CD14-positive monocyte (primary cell): Measurements from ENCODE around the gene RPP14. TPM values are rescaled to one million over a fixed set of nuclear protein-coding genes. Genes with fewer than 3 reads are reported as not detected.

Experiments used
- DNase-seq, 3 donors: peaks; one replicate each; pipeline ENCODE4 v3.0.0-alpha.2; 2011 to 2022
- H2AFZ ChIP-seq: 2 replicates; pipeline ENCODE4 v1.6.0; 2012; ENCODE audit warnings: mild to moderate bottlenecking, low read depth, low read length, inconsistent platforms; ENCODE audit not compliant: insufficient read depth, poor library complexity, severe bottlenecking
- H3K27ac ChIP-seq, 2 donors: 1 replicate in 1 of 2; 2 replicates in 1 of 2; pipeline ENCODE4 v1.5.1; 2012 to 2013; ENCODE audit warnings: low read length in 2 of 2, control low read depth in 1 of 2, inconsistent platforms in 1 of 2, low read depth in 1 of 2, mild to moderate bottlenecking in 1 of 2
- H3K27me3 ChIP-seq, 2 donors: one replicate each; pipeline versions ENCODE4 v1.6.0 to v1.6.1; 2011 to 2013; ENCODE audit warnings: low read length in 2 of 2; ENCODE audit not compliant: control insufficient read depth in 2 of 2, insufficient read depth in 2 of 2
- H3K36me3 ChIP-seq, 2 donors: replicated peaks in 1 of 2; 1 replicate in 1 of 2; 2 replicates in 1 of 2; pipeline versions ENCODE4 v1.5.1 to v1.6.1; 2012 to 2013; ENCODE audit warnings: low read length in 2 of 2, control low read depth in 1 of 2, inconsistent platforms in 1 of 2, mild to moderate bottlenecking in 1 of 2; ENCODE audit not compliant: insufficient read depth in 2 of 2, control insufficient read depth in 1 of 2
- H3K4me1 ChIP-seq, 2 donors: 1 replicate in 1 of 2; 2 replicates in 1 of 2; pipeline versions ENCODE4 v1.5.1 to v1.6.1; 2012 to 2013; ENCODE audit warnings: low read length in 2 of 2, control low read depth in 1 of 2, inconsistent platforms in 1 of 2, mild to moderate bottlenecking in 1 of 2, moderate library complexity in 1 of 2; ENCODE audit not compliant: insufficient read depth in 2 of 2, control insufficient read depth in 1 of 2
- H3K4me2 ChIP-seq: replicated peaks from 2 replicates; pipeline ENCODE3; 2012; ENCODE audit warnings: low read length, moderate library complexity, mild to moderate bottlenecking; ENCODE audit not compliant: poor library complexity, severe bottlenecking; ENCODE audit errors: extremely low read depth
- H3K4me3 ChIP-seq, 3 experiments: fragments of 200-600 bp in 1 of 3; sonication (generic) in 1 of 3; replicated peaks in 1 of 3; 1 replicate in 2 of 3; 2 replicates in 1 of 3; pipeline ENCODE4 v1.5.1; 2011 to 2013; ENCODE audit warnings: low read length in 3 of 3, mild to moderate bottlenecking in 3 of 3, control low read depth in 2 of 3, low read depth in 2 of 3, inconsistent platforms in 1 of 3, moderate library complexity in 1 of 3
- H3K79me2 ChIP-seq: 2 replicates; pipeline ENCODE4 v1.6.0; 2012; ENCODE audit warnings: mild to moderate bottlenecking, control low read depth, inconsistent platforms, low read length, moderate library complexity; ENCODE audit not compliant: insufficient read depth
- H3K9ac ChIP-seq: 2 replicates; pipeline ENCODE4 v1.6.0; 2017; ENCODE audit warnings: low read length, mild to moderate bottlenecking; ENCODE audit not compliant: insufficient read depth, poor library complexity, severe bottlenecking
- H3K9me3 ChIP-seq, 2 donors: replicated peaks in 1 of 2; 1 replicate in 1 of 2; 2 replicates in 1 of 2; pipeline versions ENCODE4 v1.5.1 to v1.6.1; 2012 to 2013; ENCODE audit warnings: low read length in 2 of 2, control low read depth in 1 of 2; ENCODE audit not compliant: control insufficient read depth in 1 of 2, insufficient read depth in 1 of 2
- H4K20me1 ChIP-seq: 2 replicates; pipeline ENCODE4 v1.6.0; 2012; ENCODE audit warnings: mild to moderate bottlenecking, low read length, control low read depth, moderate library complexity; ENCODE audit not compliant: insufficient read depth
- H3K27ac Mint-ChIP-seq, 7 donors: one replicate each; pipeline ENCODE4 v1.8.0; 2020; ENCODE audit warnings: mild to moderate bottlenecking in 7 of 7, mixed read lengths in 7 of 7, moderate library complexity in 6 of 7, inconsistent platforms in 2 of 7
- H3K27me3 Mint-ChIP-seq, 3 donors: one replicate each; pipeline ENCODE4 v1.8.0; 2021 to 2022; ENCODE audit warnings: low read depth in 3 of 3, mild to moderate bottlenecking in 3 of 3, mixed read lengths in 3 of 3, moderate library complexity in 3 of 3, inconsistent platforms in 1 of 3
- H3K36me3 Mint-ChIP-seq, 2 donors: one replicate each; pipeline ENCODE4 v1.8.0; 2020; ENCODE audit warnings: mixed read lengths in 2 of 2, inconsistent platforms in 1 of 2, mild to moderate bottlenecking in 1 of 2
- H3K4me1 Mint-ChIP-seq: one replicate; pipeline ENCODE4 v1.8.0; 2020; ENCODE audit warnings: mild to moderate bottlenecking, mixed read lengths
- H3K4me3 Mint-ChIP-seq, 2 donors: one replicate each; pipeline ENCODE4 v1.8.0; 2020; ENCODE audit warnings: mild to moderate bottlenecking in 2 of 2, mixed read lengths in 2 of 2, moderate library complexity in 1 of 2
- H3K9me3 Mint-ChIP-seq, 7 donors: one replicate each; pipeline ENCODE4 v1.8.0; 2020 to 2022; ENCODE audit warnings: mixed read lengths in 7 of 7, mild to moderate bottlenecking in 6 of 7, moderate library complexity in 6 of 7, inconsistent platforms in 2 of 7
- WGBS: methylation state at CpG from one replicate; pipeline ENCODE4 v1.1.5; 2013; ENCODE audit warnings: missing lambda C conversion rate; ENCODE audit not compliant: insufficient coverage; 5-methylcytosine and 5-hydroxymethylcytosine counted together
- intact Hi-C, 2 donors: fragments of 100-400 bp; cut with micrococcal nuclease; formaldehyde crosslinking; loops; one replicate each; pipeline versions ENCODE4 v1.15.0 to v1.15.1; 2023
- polyA plus RNA-seq, 3 donors: library from polyadenylated mRNA; depleted of rRNA in 1 of 3; unstranded in 2 of 3; stranded (reverse) in 1 of 3; fragments of 300-500 nt in 2 of 3; fragments of >200 nt in 1 of 3; fragmentation: Illumina TruSeq in 2 of 3; gene quantifications; 1 replicate in 2 of 3; 2 replicates in 1 of 3; pipeline ENCODE4 v1.2.3, GENCODE V29; 2012 to 2021
- TF ChIP-seq, protein P1 (sequence below): fragments of 200-600 bp; IDR thresholded peaks from one replicate; pipeline ENCODE4 v1.8.0; 2022; ENCODE audit warnings: antibody characterized with exemption, mild to moderate bottlenecking

The RPP14 gene
- polyA plus RNA-seq, 3 donors = 3.5 to 8.8 (median 6.6) TPM

DNA sequence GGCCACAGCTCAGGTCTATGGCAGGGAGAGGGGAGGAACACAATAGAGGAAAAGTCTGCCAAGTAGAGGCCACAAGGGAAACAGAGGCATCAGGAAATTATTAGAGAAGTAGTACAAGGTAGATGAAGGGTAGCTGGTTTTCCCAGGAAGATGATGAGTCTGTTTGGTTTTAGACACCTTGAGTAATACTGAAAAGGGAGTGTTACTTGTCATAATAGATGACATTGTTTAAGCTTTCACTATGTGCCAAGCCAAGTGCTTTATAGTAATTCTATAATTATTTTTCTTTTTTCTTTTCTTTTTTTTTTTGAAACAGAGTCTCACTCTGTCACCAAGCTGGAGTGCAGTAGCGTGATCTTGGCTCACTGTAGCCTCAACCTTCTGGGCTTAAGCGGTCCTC is 40.3 kb downstream of the RPP14 start:
- Mint-ChIP-seq H3K4me1 (peaks cover 48% of the 10 kb centered on the region), H3K9me3 (no peaks in the 10 kb centered on the region), H3K27ac (peak overlapping the region in 5 of 7 donors; percentile 31 to 81 (median 40)), H3K36me3 (peaks cover 25 to 33% of the 10 kb centered on the region in 2 donors), H3K27me3 (peaks cover 0 to 2% (median 0%) of the 10 kb centered on the region in 3 donors), H3K4me3 (no peak overlapping the region)
- no peak for DNase-seq
- Histone ChIP-seq H3K9me3 (no peaks in the 10 kb centered on the region), H3K4me3 (no peak overlapping the region), H3K9ac (no peak overlapping the region), H3K27me3 (no peaks in the 10 kb centered on the region), H3K4me2 (no peak overlapping the region), H3K36me3 (peaks cover 11 to 38% of the 10 kb centered on the region in 2 donors), H2AFZ (no peak overlapping the region), H3K4me1 (peaks cover 29 to 34% of the 10 kb centered on the region in 2 donors), H3K79me2 (peaks cover 100% of the 10 kb centered on the region), H3K27ac (peak overlapping the region in 1 of 2 donors; percentile 60), H4K20me1 (peaks cover 58% of the 10 kb centered on the region)
- no CpG with 5 or more reads among the region's 2 CpGs for WGBS
- intact Hi-C loops = no loop called here
- TF ChIP-seq, protein P1, sequence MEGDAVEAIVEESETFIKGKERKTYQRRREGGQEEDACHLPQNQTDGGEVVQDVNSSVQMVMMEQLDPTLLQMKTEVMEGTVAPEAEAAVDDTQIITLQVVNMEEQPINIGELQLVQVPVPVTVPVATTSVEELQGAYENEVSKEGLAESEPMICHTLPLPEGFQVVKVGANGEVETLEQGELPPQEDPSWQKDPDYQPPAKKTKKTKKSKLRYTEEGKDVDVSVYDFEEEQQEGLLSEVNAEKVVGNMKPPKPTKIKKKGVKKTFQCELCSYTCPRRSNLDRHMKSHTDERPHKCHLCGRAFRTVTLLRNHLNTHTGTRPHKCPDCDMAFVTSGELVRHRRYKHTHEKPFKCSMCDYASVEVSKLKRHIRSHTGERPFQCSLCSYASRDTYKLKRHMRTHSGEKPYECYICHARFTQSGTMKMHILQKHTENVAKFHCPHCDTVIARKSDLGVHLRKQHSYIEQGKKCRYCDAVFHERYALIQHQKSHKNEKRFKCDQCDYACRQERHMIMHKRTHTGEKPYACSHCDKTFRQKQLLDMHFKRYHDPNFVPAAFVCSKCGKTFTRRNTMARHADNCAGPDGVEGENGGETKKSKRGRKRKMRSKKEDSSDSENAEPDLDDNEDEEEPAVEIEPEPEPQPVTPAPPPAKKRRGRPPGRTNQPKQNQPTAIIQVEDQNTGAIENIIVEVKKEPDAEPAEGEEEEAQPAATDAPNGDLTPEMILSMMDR = no peak

DNA sequence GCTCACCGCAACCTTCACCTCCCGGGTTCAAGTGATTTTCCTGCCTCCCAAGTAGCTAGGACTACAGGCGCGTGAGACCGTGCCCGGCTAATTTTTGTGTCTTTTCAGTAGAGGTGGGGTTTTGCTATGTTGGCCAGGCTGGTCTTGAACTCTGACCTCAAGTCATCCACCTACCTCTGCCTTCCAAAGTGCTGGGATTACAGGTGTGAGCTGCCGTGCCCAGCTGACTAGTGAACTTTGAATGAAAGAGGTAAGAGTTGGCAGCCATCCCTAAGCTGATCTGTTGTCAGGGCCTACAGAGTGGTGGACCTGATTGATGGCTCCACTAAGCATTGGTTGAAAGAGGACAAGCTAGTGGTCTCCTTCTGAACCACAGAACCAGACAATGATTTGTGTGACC is 41.9 kb downstream of the RPP14 start:
- no peaks in the 10 kb centered on the region for H3K27me3 ChIP-seq
- peak overlapping the region in 6 of 7 donors; percentile 32 to 72 (median 70) for H3K27ac Mint-ChIP-seq

More for the DNA sequence above, 41.9 kb downstream of the RPP14 start:
- H3K36me3 Mint-ChIP-seq = peaks cover 20 to 23% of the 10 kb centered on the region in 2 donors
- peaks cover 10 to 24% of the 10 kb centered on the region in 2 donors for H3K36me3 ChIP-seq
- H3K27me3 Mint-ChIP-seq = peaks cover 0 to 2% (median 0%) of the 10 kb centered on the region in 3 donors
- no peak overlapping the region for H2AFZ ChIP-seq
- H3K4me1 Mint-ChIP-seq = peaks cover 62% of the 10 kb centered on the region
- intact Hi-C loops = no loop called here
- no peak overlapping the region for H3K4me3 Mint-ChIP-seq
- H3K27ac ChIP-seq = peak overlapping the region in 1 of 2 donors; percentile 64
- H3K9ac ChIP-seq = no peak overlapping the region
- no peak for DNase-seq
- no peaks in the 10 kb centered on the region for H3K9me3 ChIP-seq
- H3K9me3 Mint-ChIP-seq = no peaks in the 10 kb centered on the region
- TF ChIP-seq, protein P1 = no peak
- WGBS = no CpG with 5 or more reads among the region's 7 CpGs
- H4K20me1 ChIP-seq = peaks cover 64% of the 10 kb centered on the region
- no peak overlapping the region for H3K4me2 ChIP-seq
- peaks cover 100% of the 10 kb centered on the region for H3K79me2 ChIP-seq
- H3K4me3 ChIP-seq = no peak overlapping the region
- H3K4me1 ChIP-seq = peaks cover 45 to 49% of the 10 kb centered on the region in 2 donors
